ENCODE data around the gene ACTR1A.

DNA sequence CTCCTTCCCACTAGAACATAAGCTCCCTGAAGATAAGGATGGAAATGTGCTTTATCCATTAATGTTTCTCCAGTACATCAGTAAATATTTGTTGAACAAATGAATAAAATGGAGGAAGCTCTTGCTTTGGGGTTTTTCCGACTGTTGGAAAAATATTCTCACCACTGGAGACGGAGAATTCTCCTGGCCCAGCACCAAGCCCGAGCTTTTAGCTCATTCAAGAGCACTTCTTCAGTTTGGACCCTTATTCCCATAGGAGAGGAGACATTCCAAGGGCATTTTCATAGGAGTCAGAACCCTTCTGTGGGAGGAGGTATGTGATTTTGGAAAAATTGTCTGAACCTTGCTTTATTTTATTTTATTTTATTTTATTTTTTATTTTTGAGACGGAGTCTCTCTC is 22.2 kb upstream of the ACTR1A start:
- TF ChIP-seq, protein P1, sequence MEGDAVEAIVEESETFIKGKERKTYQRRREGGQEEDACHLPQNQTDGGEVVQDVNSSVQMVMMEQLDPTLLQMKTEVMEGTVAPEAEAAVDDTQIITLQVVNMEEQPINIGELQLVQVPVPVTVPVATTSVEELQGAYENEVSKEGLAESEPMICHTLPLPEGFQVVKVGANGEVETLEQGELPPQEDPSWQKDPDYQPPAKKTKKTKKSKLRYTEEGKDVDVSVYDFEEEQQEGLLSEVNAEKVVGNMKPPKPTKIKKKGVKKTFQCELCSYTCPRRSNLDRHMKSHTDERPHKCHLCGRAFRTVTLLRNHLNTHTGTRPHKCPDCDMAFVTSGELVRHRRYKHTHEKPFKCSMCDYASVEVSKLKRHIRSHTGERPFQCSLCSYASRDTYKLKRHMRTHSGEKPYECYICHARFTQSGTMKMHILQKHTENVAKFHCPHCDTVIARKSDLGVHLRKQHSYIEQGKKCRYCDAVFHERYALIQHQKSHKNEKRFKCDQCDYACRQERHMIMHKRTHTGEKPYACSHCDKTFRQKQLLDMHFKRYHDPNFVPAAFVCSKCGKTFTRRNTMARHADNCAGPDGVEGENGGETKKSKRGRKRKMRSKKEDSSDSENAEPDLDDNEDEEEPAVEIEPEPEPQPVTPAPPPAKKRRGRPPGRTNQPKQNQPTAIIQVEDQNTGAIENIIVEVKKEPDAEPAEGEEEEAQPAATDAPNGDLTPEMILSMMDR (optimal IDR thresholded peaks at IDR 0.05 in 1 of 3, IDR thresholded peaks at IDR 0.05 in 1 of 3, conservative IDR thresholded peaks at IDR 0.05 in 1 of 3; ENCODE audit: extremely low read depth in 1 of 3, insufficient read depth in 2 of 3, low read length in 3 of 3), result no peak
- TF ChIP-seq EZH2 (IDR thresholded peaks at IDR 0.05; ENCODE audit: low read length), result no peak

Measured in keratinocyte (primary cell).